Measurements from ENCODE around the gene SLF2. TPM values are rescaled to one million over a fixed set of nuclear protein-coding genes. Genes with fewer than 3 reads are reported as not detected.

The SLF2 gene
- total and polyA plus RNA-seq, 2 of the 8 experiments (the other 6 are each of a cell fraction or from before 2014, with no cell fraction given) = 5.5 to 20.9 TPM

DNA sequence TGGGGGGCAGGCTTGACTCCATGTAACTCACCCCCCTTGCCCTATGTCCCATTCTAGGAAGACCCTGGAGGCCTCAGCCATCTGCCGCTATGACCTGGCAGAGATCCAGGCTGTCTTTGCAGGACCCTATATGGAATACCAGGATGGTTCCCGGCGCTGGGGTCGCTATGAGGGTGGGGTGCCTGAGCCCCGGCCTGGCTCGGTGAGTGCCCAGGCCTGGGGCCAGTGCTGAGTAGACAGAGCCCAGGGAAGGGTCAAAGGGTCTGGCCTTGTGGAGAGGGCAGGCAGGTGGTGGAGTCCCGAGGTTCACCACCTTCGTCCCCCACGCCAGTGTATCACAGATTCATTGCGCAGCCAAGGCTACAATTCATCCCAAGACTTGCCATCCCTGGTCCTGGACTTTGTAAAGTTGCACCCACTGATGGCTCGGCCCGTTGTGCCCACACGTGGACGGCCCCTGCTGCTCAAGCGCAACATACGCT, 67.1 kb downstream of the SLF2 start:
- Histone ChIP-seq H4K91ac (replicated peaks; ENCODE audit: insufficient read length, low read length) (no peak overlapping the region), H2AFZ (ENCODE audit: low read length) (no peak overlapping the region), H3K14ac (ENCODE audit: insufficient read length) (no peak overlapping the region), H3K36me3 (ENCODE audit: control insufficient read depth in 2 of 4, insufficient read depth in 4 of 4, low read length in 3 of 4) (peaks cover 0 to 18% (median 5%) of the 10 kb centered on the region in 4 experiments; a peak in 4 of 8 replicates), H3K9ac (replicated peaks in 1 of 4; ENCODE audit: extremely low read depth in 1 of 4, low read depth in 3 of 4, low read length in 3 of 4) (no peak overlapping the region), H2BK120ac (replicated peaks; ENCODE audit: low read depth, low read length) (no peak overlapping the region), H3K56ac (replicated peaks; ENCODE audit: insufficient read length, low read depth, low read length) (no peak overlapping the region), H3K18ac (ENCODE audit: extremely low read depth, low read length) (no peak overlapping the region), H3K4me2 (ENCODE audit: insufficient read depth in 1 of 2, low read depth in 2 of 2, low read length in 2 of 2) (no peak overlapping the region), H3K27ac (ENCODE audit: low read depth, low read length) (no peak overlapping the region), H4K8ac (ENCODE audit: extremely low read depth, insufficient read depth, low read length) (no peak overlapping the region), H2BK5ac (ENCODE audit: low read depth, low read length) (no peak overlapping the region), H3K4me3 (ENCODE audit: extremely low read depth in 1 of 4, insufficient read depth in 2 of 4, low read depth in 3 of 4, low read length in 4 of 4) (no peak overlapping the region), H2BK15ac (ENCODE audit: low read length) (no peak overlapping the region), H3K4me1 (replicated peaks in 1 of 4; ENCODE audit: control insufficient read depth in 3 of 4, insufficient read depth in 4 of 4, low read length in 3 of 4) (no peaks in the 10 kb centered on the region), H4K5ac (ENCODE audit: insufficient read length, low read depth, low read length) (no peak overlapping the region), H3K4ac (replicated peaks; ENCODE audit: insufficient read length, low read depth, low read length) (no peak overlapping the region), H3K79me2 (ENCODE audit: control insufficient read depth in 1 of 2, insufficient read depth in 2 of 2, low read length in 2 of 2) (no peaks in the 10 kb centered on the region), H4K20me1 (replicated peaks in 1 of 2; ENCODE audit: control insufficient read depth in 1 of 2, insufficient read depth in 2 of 2, low read length in 2 of 2) (peaks cover 0 to 14% of the 10 kb centered on the region in 2 experiments), H3K27me3 (replicated peaks in 1 of 4; ENCODE audit: control insufficient read depth in 3 of 4, extremely low read depth in 1 of 4, insufficient read depth in 3 of 4, low read length in 3 of 4) (no peaks in the 10 kb centered on the region), H3K23me2 (ENCODE audit: low read depth, low read length) (no peaks in the 10 kb centered on the region), H2AK5ac (ENCODE audit: low read depth, low read length) (no peak overlapping the region), H3K79me1 (ENCODE audit: low read depth, low read length) (no peaks in the 10 kb centered on the region), H3K23ac (ENCODE audit: insufficient read length) (no peak overlapping the region), H2BK12ac (ENCODE audit: low read depth, low read length) (no peak overlapping the region), H2BK20ac (ENCODE audit: low read length) (no peak overlapping the region), H3K9me3 (ENCODE audit: insufficient read depth in 2 of 2, low read depth in 1 of 2, low read length in 1 of 2) (no peaks in the 10 kb centered on the region)
- FAIRE-seq = no peak
- ChIA-PET POLR2A (ENCODE audit: partially characterized antibody) (interaction anchor here (0.8 to 1.9 kb wide), 3 partner anchors 10 to 19 kb away, joined by 3 to 6 read pairs (median 3); no protein-coding TSS in a partner anchor), CTCF (ENCODE audit: partially characterized antibody) (interaction anchor here (1.1 to 2.8 kb wide), 5 partner anchors 11 to 35 kb away, joined by 3 to 15 read pairs (median 8); no protein-coding TSS in a partner anchor)
- no peak for DNase-seq (ENCODE audit: low read depth in 1 of 2, low spot score in 2 of 2)
- 89% methylated on average over 16 of the region's 16 CpGs; no CpG with 5 or more reads in 1 of the 2 experiments for WGBS, 2 experiments (ENCODE audit: extremely low coverage in 1 of 2, insufficient coverage in 1 of 2, insufficient read length in 1 of 2, insufficient replicate concordance in 2 of 2, low coverage in 1 of 2, low lambda C conversion rate in 2 of 2, missing lambda C conversion rate in 1 of 2)
- TF ChIP-seq SIX5 (IDR thresholded peaks at IDR 0.05; ENCODE audit: low read depth, low read length) (no peak), ASH2L (IDR thresholded peaks at IDR 0.05; ENCODE audit: low read length) (no peak), RFX5 (IDR thresholded peaks at IDR 0.05; ENCODE audit: borderline replicate concordance, low read depth, low read length) (no peak), GTF2F1 (IDR thresholded peaks at IDR 0.05; ENCODE audit: borderline replicate concordance, low read depth, low read length) (no peak), SIRT6 (IDR thresholded peaks at IDR 0.05; ENCODE audit: low read length) (no peak), POLR2AphosphoS5 (IDR thresholded peaks at IDR 0.05; ENCODE audit: low read depth, low read length) (no peak), SUZ12 (IDR thresholded peaks at IDR 0.05; ENCODE audit: low read length) (no peak), SIN3A (conservative IDR thresholded peaks at IDR 0.05 in 1 of 2, IDR thresholded peaks at IDR 0.05 in 1 of 2; ENCODE audit: low read depth in 1 of 2, low read length in 2 of 2) (no peak), NANOG (IDR thresholded peaks at IDR 0.05; ENCODE audit: insufficient read depth, low read depth, low read length, poor library complexity, severe bottlenecking) (no peak), HDAC2 (IDR thresholded peaks at IDR 0.05; ENCODE audit: borderline replicate concordance in 1 of 2, low read depth in 2 of 2, low read length in 2 of 2) (no peak), CTBP2 (IDR thresholded peaks at IDR 0.05; ENCODE audit: borderline replicate concordance, insufficient read depth, insufficient read length, low read length) (no peak)
- TF ChIP-seq, protein P1, sequence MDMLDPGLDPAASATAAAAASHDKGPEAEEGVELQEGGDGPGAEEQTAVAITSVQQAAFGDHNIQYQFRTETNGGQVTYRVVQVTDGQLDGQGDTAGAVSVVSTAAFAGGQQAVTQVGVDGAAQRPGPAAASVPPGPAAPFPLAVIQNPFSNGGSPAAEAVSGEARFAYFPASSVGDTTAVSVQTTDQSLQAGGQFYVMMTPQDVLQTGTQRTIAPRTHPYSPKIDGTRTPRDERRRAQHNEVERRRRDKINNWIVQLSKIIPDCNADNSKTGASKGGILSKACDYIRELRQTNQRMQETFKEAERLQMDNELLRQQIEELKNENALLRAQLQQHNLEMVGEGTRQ (IDR thresholded peaks at IDR 0.05; ENCODE audit: low read length) = no peak
